H1 (cell line): ENCODE measurements around the gene DAZAP1. TPM values are rescaled to one million over a fixed set of nuclear protein-coding genes. Genes with fewer than 3 reads are reported as not detected.

Experiments
- CTCF ChIA-PET: fragments of 300-600 bp; sonication (Branson Sonifier 250); formaldehyde crosslinking; loops from one replicate; lab custom pipeline; 2021; ENCODE audit not compliant: partially characterized antibody; lab: Charles Lee
- POLR2A ChIA-PET: fragments of 300-600 bp; sonication (Branson Sonifier 250); formaldehyde crosslinking; loops from one replicate; lab custom pipeline; 2021; ENCODE audit warnings: inconsistent platforms; ENCODE audit not compliant: partially characterized antibody; lab: Charles Lee
- DNase-seq, 2 experiments: peaks; one replicate each; pipeline versions ENCODE4 v3.0.0 to v3.0.0-alpha.2; 2010 to 2022; ENCODE audit warnings: low spot score in 2 of 2, low read depth in 1 of 2, mixed read lengths in 1 of 2
- FAIRE-seq: peaks from 2 replicates; lab custom pipeline; 2011; peaks lifted over from hg19 to GRCh38; lab: Jason Lieb, UNC
- H2AFZ ChIP-seq: 2 replicates; pipeline ENCODE4 v1.8.1; 2012; ENCODE audit warnings: low read length, inconsistent platforms
- H2AK5ac ChIP-seq: 2 replicates; pipeline ENCODE4 v1.6.1; 2013; ENCODE audit warnings: low read depth, low read length
- H2BK120ac ChIP-seq: replicated peaks from 2 replicates; pipeline ENCODE3; 2013; ENCODE audit warnings: low read depth, low read length, inconsistent platforms
- H2BK12ac ChIP-seq: 2 replicates; pipeline ENCODE4 v1.6.1; 2013; ENCODE audit warnings: low read depth, low read length
- H2BK15ac ChIP-seq: 2 replicates; pipeline ENCODE4 v1.6.1; 2013; ENCODE audit warnings: low read length
- H2BK20ac ChIP-seq: 2 replicates; pipeline ENCODE4 v1.6.1; 2013; ENCODE audit warnings: low read length
- H2BK5ac ChIP-seq: 2 replicates; pipeline ENCODE4 v1.6.1; 2013; ENCODE audit warnings: low read depth, low read length
- H3K14ac ChIP-seq: 2 replicates; pipeline ENCODE4 v1.6.1; 2013; ENCODE audit warnings: inconsistent platforms; ENCODE audit not compliant: insufficient read length
- H3K18ac ChIP-seq: 2 replicates; pipeline ENCODE4 v1.6.1; 2013; ENCODE audit warnings: low read length; ENCODE audit errors: extremely low read depth
- H3K23ac ChIP-seq: 2 replicates; pipeline ENCODE4 v1.6.1; 2013; ENCODE audit warnings: inconsistent platforms; ENCODE audit not compliant: insufficient read length
- H3K23me2 ChIP-seq: 2 replicates; pipeline ENCODE4 v1.6.1; 2013; ENCODE audit warnings: low read depth, low read length
- H3K27ac ChIP-seq: 2 replicates; pipeline ENCODE4 v1.6.1; 2011; ENCODE audit warnings: low read depth, low read length, inconsistent platforms
- H3K27me3 ChIP-seq, 4 experiments: replicated peaks in 1 of 4; 1 replicate in 1 of 4; 2 replicates in 3 of 4; pipeline versions ENCODE4 v1.6.1 to v1.8.1; 2011 to 2013; ENCODE audit warnings: low read length in 3 of 4, mild to moderate bottlenecking in 3 of 4, inconsistent platforms in 2 of 4, mixed read lengths in 2 of 4, moderate library complexity in 1 of 4; ENCODE audit not compliant: control insufficient read depth in 3 of 4, insufficient read depth in 3 of 4; ENCODE audit errors: extremely low read depth in 1 of 4
- H3K36me3 ChIP-seq, 4 experiments: 2 replicates each; pipeline versions ENCODE4 v1.6.1 to v1.8.1; 2011 to 2013; ENCODE audit warnings: mild to moderate bottlenecking in 4 of 4, low read length in 3 of 4, moderate library complexity in 2 of 4, control low read depth in 1 of 4, inconsistent platforms in 1 of 4; ENCODE audit not compliant: insufficient read depth in 4 of 4, control insufficient read depth in 2 of 4
- H3K4ac ChIP-seq: replicated peaks from 2 replicates; pipeline ENCODE3; 2013; ENCODE audit warnings: low read length, low read depth, mixed read lengths, inconsistent platforms; ENCODE audit not compliant: insufficient read length
- H3K4me1 ChIP-seq, 4 experiments: replicated peaks in 1 of 4; 1 replicate in 1 of 4; 2 replicates in 3 of 4; pipeline versions ENCODE4 v1.6.1 to v1.8.1; 2011 to 2013; ENCODE audit warnings: low read length in 3 of 4, inconsistent platforms in 2 of 4, mixed read lengths in 1 of 4; ENCODE audit not compliant: insufficient read depth in 4 of 4, control insufficient read depth in 3 of 4
- H3K4me2 ChIP-seq, 2 experiments: 2 replicates each; pipeline versions ENCODE4 v1.6.1 to v1.8.1; 2011 to 2013; ENCODE audit warnings: low read depth in 2 of 2, low read length in 2 of 2, control low read depth in 1 of 2, inconsistent platforms in 1 of 2, mild to moderate bottlenecking in 1 of 2; ENCODE audit not compliant: insufficient read depth in 1 of 2
- H3K4me3 ChIP-seq, 4 experiments: fragments of 200-600, 300-600 bp in 1 of 4; sonication (generic), shearing (Covaris generic), sonication (Bioruptor Twin) in 1 of 4; 2 replicates each; pipeline versions ENCODE4 v1.5.1 to v1.8.1; 2011 to 2016; ENCODE audit warnings: low read length in 4 of 4, low read depth in 3 of 4, control low read depth in 2 of 4, inconsistent platforms in 2 of 4, mild to moderate bottlenecking in 2 of 4, mixed read lengths in 1 of 4, moderate library complexity in 1 of 4; ENCODE audit not compliant: insufficient read depth in 2 of 4; ENCODE audit errors: extremely low read depth in 1 of 4
- H3K56ac ChIP-seq: replicated peaks from 2 replicates; pipeline ENCODE3; 2013; ENCODE audit warnings: low read depth, mild to moderate bottlenecking, mixed read lengths, low read length, inconsistent platforms; ENCODE audit not compliant: insufficient read length
- H3K79me1 ChIP-seq: 2 replicates; pipeline ENCODE4 v1.6.1; 2013; ENCODE audit warnings: low read depth, low read length, control low read depth
- H3K79me2 ChIP-seq, 2 experiments: 2 replicates each; pipeline versions ENCODE4 v1.6.1 to v1.8.1; 2012 to 2013; ENCODE audit warnings: low read length in 2 of 2, mild to moderate bottlenecking in 2 of 2, inconsistent platforms in 1 of 2; ENCODE audit not compliant: insufficient read depth in 2 of 2, control insufficient read depth in 1 of 2
- H3K9ac ChIP-seq, 4 experiments: replicated peaks in 1 of 4; 1 replicate in 1 of 4; 2 replicates in 3 of 4; pipeline versions ENCODE4 v1.6.1 to v1.8.1; 2011 to 2013; ENCODE audit warnings: low read depth in 3 of 4, low read length in 3 of 4, control low read depth in 2 of 4, mild to moderate bottlenecking in 2 of 4, moderate library complexity in 2 of 4, inconsistent platforms in 1 of 4; ENCODE audit errors: extremely low read depth in 1 of 4
- H3K9me3 ChIP-seq, 2 experiments: 2 replicates each; pipeline versions ENCODE4 v1.6.1 to v1.8.1; 2012 to 2013; ENCODE audit warnings: mild to moderate bottlenecking in 2 of 2, moderate library complexity in 2 of 2, control low read depth in 1 of 2, inconsistent platforms in 1 of 2, low read depth in 1 of 2, low read length in 1 of 2, mixed read lengths in 1 of 2; ENCODE audit not compliant: insufficient read depth in 2 of 2
- H4K20me1 ChIP-seq, 2 experiments: replicated peaks in 1 of 2; 2 replicates each; pipeline versions ENCODE3 to v1.8.1; 2011 to 2013; ENCODE audit warnings: inconsistent platforms in 2 of 2, low read length in 2 of 2, mild to moderate bottlenecking in 1 of 2; ENCODE audit not compliant: insufficient read depth in 2 of 2, control insufficient read depth in 1 of 2
- H4K5ac ChIP-seq: 2 replicates; pipeline ENCODE4 v1.6.1; 2013; ENCODE audit warnings: low read length, low read depth, mixed read lengths, inconsistent platforms; ENCODE audit not compliant: insufficient read length
- H4K8ac ChIP-seq: 2 replicates; pipeline ENCODE4 v1.8.0; 2013; ENCODE audit warnings: mild to moderate bottlenecking, moderate library complexity, low read length, inconsistent platforms; ENCODE audit not compliant: insufficient read depth; ENCODE audit errors: extremely low read depth
- H4K91ac ChIP-seq: replicated peaks from 2 replicates; pipeline ENCODE3; 2013; ENCODE audit warnings: low read length, mixed read lengths, inconsistent platforms; ENCODE audit not compliant: insufficient read length
- BCL11A ChIP-seq, 2 experiments: IDR thresholded peaks; one replicate each; pipeline ENCODE4 v1.6.1; 2011; ENCODE audit warnings: low read depth in 2 of 2, low read length in 2 of 2, mild to moderate bottlenecking in 2 of 2
- CBX5 ChIP-seq: fragments of 300-800, 300-1000 bp; sonication (generic); IDR thresholded peaks from 2 replicates; pipeline ENCODE4 v1.7.1; 2016; ENCODE audit warnings: antibody characterized with exemption, low read length, low read depth
- GABPA ChIP-seq: IDR thresholded peaks from 2 replicates; pipeline ENCODE4 v1.6.1; 2011; ENCODE audit warnings: mild to moderate bottlenecking, low read length, moderate library complexity, borderline replicate concordance; ENCODE audit not compliant: insufficient read depth
- HDAC6 ChIP-seq: IDR thresholded peaks from one replicate; pipeline ENCODE4 v1.7.1; 2012; ENCODE audit warnings: low read depth, mild to moderate bottlenecking, inconsistent platforms, low read length, moderate library complexity
- JUN ChIP-seq: IDR thresholded peaks from 2 replicates; pipeline ENCODE4 v1.6.1; 2011; ENCODE audit warnings: low read depth, mild to moderate bottlenecking, improper control_type of control experiment, low read length
- JUND ChIP-seq: IDR thresholded peaks from 2 replicates; pipeline ENCODE4 v1.6.1; 2011; ENCODE audit warnings: mild to moderate bottlenecking, improper control_type of control experiment, low read length
- KDM1A ChIP-seq: fragments of 200-600, 300-600 bp; sonication (generic); IDR thresholded peaks from 2 replicates; pipeline ENCODE4 v1.7.1; 2016; ENCODE audit warnings: mild to moderate bottlenecking, low read length, borderline replicate concordance
- KDM5A ChIP-seq: fragments of 200-600 bp; IDR thresholded peaks from 2 replicates; pipeline ENCODE4 v1.7.1; 2012; ENCODE audit warnings: mild to moderate bottlenecking, low read length, inconsistent platforms, mixed read lengths
- MAX ChIP-seq: IDR thresholded peaks from 2 replicates; pipeline ENCODE4 v1.6.1; 2012; ENCODE audit warnings: inconsistent platforms
- NRF1 ChIP-seq: IDR thresholded peaks from 2 replicates; pipeline ENCODE4 v1.6.1; 2011; ENCODE audit warnings: mild to moderate bottlenecking, low read depth, low read length, improper control_type of control experiment
- POU5F1 ChIP-seq: IDR thresholded peaks from 2 replicates; pipeline ENCODE4 v1.6.1; 2011; ENCODE audit warnings: low read depth, mild to moderate bottlenecking, low read length, moderate library complexity
- RBBP5 ChIP-seq: IDR thresholded peaks from 2 replicates; pipeline ENCODE4 v1.7.1; 2012; ENCODE audit warnings: low read depth, mild to moderate bottlenecking, inconsistent platforms, low read length, moderate library complexity, borderline replicate concordance
- SIRT6 ChIP-seq: IDR thresholded peaks from one replicate; pipeline ENCODE4 v1.7.1; 2012; ENCODE audit warnings: low read length, inconsistent platforms
- TBP ChIP-seq: IDR thresholded peaks from 2 replicates; pipeline ENCODE4 v1.6.1; 2011; ENCODE audit warnings: low read depth, low read length, improper control_type of control experiment
- WGBS, 2 experiments: shearing (Covaris generic) in 1 of 2; methylation state at CpG; one replicate each; pipeline versions ENCODE4 v1.1.6 to v1.1.7; 2013 to 2015; ENCODE audit warnings: low lambda C conversion rate in 2 of 2, mixed read lengths in 2 of 2, inconsistent platforms in 1 of 2, low coverage in 1 of 2, missing lambda C conversion rate in 1 of 2; ENCODE audit not compliant: insufficient replicate concordance in 2 of 2, insufficient coverage in 1 of 2, insufficient read length in 1 of 2; ENCODE audit errors: extremely low coverage in 1 of 2, missing lambda C conversion rate in 1 of 2; 5-methylcytosine and 5-hydroxymethylcytosine counted together
- polyA plus RNA-seq, 7 experiments: library from polyadenylated mRNA; depleted of rRNA in 3 of 7; stranded (reverse) in 5 of 7; unstranded in 2 of 7; fragments of >200 nt in 5 of 7; fragments of 200-250 nt in 2 of 7; gene quantifications; 1 replicate in 5 of 7; 2 replicates in 1 of 7; 4 replicates in 1 of 7; pipeline versions ENCODE4 v1.2.1 to v1.2.3, GENCODE V29; 2011 to 2013; ENCODE audit warnings: missing spikeins in 2 of 7, mixed read lengths in 2 of 7
- total RNA-seq: library from RNA; stranded (reverse); fragmentation: NEBNext Ultra II Directional; extraction: Animal tissue kit (Norgen Biotek cat#: 25700); gene quantifications from 2 replicates; pipeline ENCODE4 v1.2.1, GENCODE V29; 2021

The DAZAP1 gene
- total and polyA plus RNA-seq, 2 of the 8 experiments (the other 6 are each of a cell fraction or from before 2014, with no cell fraction given), result 79.6 to 341 TPM

GRCh38 chr19:1388637-1389026 is 18.8 kb upstream of the DAZAP1 start:
- Histone ChIP-seq H4K8ac (no peak overlapping the region; the same call in 1 of the 2 replicates), H2BK20ac (no peak overlapping the region), H4K5ac (no peak overlapping the region), H3K14ac (no peak overlapping the region), H3K4me3 (no peak overlapping the region), H3K27ac (no peak overlapping the region), H3K4ac (no peak overlapping the region), H3K4me1 (peaks cover 0 to 3% (median 0%) of the 10 kb centered on the region in 4 experiments; a peak in 2 of 7 replicates), H2BK5ac (no peak overlapping the region), H3K9ac (no peak overlapping the region), H3K23me2 (peaks cover 4% of the 10 kb centered on the region; the same call in 1 of the 2 replicates), H4K20me1 (peaks cover 4 to 15% of the 10 kb centered on the region in 2 experiments), H2AK5ac (no peak overlapping the region), H3K18ac (no peak overlapping the region), H3K79me2 (peaks cover 0 to 4% of the 10 kb centered on the region in 2 experiments; a peak in 1 of 4 replicates), H3K27me3 (no peaks in the 10 kb centered on the region), H3K23ac (no peak overlapping the region), H2BK12ac (no peak overlapping the region), H3K36me3 (peaks cover 0 to 20% (median 13%) of the 10 kb centered on the region in 4 experiments; a peak in 6 of 8 replicates), H2AFZ (no peak overlapping the region), H3K4me2 (no peak overlapping the region), H3K9me3 (no peaks in the 10 kb centered on the region; a peak in 1 of 4 replicates), H2BK120ac (no peak overlapping the region), H2BK15ac (no peak overlapping the region), H3K79me1 (0 out of 2 replicates have a peak, but pooled peaks cover 9% of the 10 kb centered on the region), H4K91ac (no peak overlapping the region), H3K56ac (no peak overlapping the region)
- WGBS, 2 experiments, result 95% methylated on average over 11 of the region's 17 CpGs; no CpG with 5 or more reads in 1 of the 2 experiments
- DNase-seq (no peak), FAIRE-seq (no peak)
- CTCF ChIA-PET, result interaction anchor here (1.6 to 1.7 kb wide), 2 partner anchors 73 to 109 kb away, joined by 4 to 5 read pairs; no protein-coding TSS in a partner anchor
- POLR2A ChIA-PET, result interaction anchor here (0.7 to 1.6 kb wide), 3 partner anchors 8 to 119 kb away, joined by 3 to 8 read pairs (median 3); partner anchors contain the start of gene CIRBP
- TF ChIP-seq NRF1 (no peak), CBX5 (no peak), BCL11A (IDR thresholded peaks at IDR 0.05; ENCODE audit: low read depth in 2 of 2, low read length in 2 of 2) (no peak), HDAC6 (no peak), GABPA (no peak), TBP (no peak), JUND (no peak), JUN (no peak), SIRT6 (no peak), KDM1A (no peak), POU5F1 (no peak), RBBP5 (no peak), MAX (no peak), KDM5A (no peak)
